OCI-LY3 (cell line): Measurements from ENCODE around the gene TFPI.
"Not testable (repeated sequence)": the region's sequence is repeated elsewhere in the genome, so short reads cannot be mapped to it uniquely, and the experiment has no call there.

Source experiments
- H2AFZ ChIP-seq: fragments of 200-600, 300-600 bp; shearing (Covaris generic); 2 replicates; pipeline ENCODE4 v1.6.0; 2014; ENCODE audit warnings: antibody characterized with exemption, low read depth, low read length
- H3K27ac ChIP-seq: fragments of 200-600, 300-600 bp; sonication (generic); 2 replicates; pipeline ENCODE4 v1.5.1; 2014; ENCODE audit warnings: mild to moderate bottlenecking, low read length, moderate library complexity, mixed read lengths
- H3K27me3 ChIP-seq: fragments of 200-600, 300-600 bp; sonication (generic); 2 replicates; pipeline ENCODE4 v1.6.1; 2014; ENCODE audit warnings: low read depth, low read length, mixed read lengths
- H3K36me3 ChIP-seq: fragments of 200-600, 300-600 bp; sonication (generic); replicated peaks from 2 replicates; pipeline ENCODE3; 2014; ENCODE audit warnings: low read depth, low read length, mixed read lengths
- H3K4me1 ChIP-seq: fragments of 300-600, 200-600 bp; sonication (generic); 2 replicates; pipeline ENCODE4 v1.6.1; 2014; ENCODE audit warnings: low read length, mixed read lengths
- H3K4me2 ChIP-seq: fragments of 200-600, 300-600 bp; sonication (generic); 2 replicates; pipeline ENCODE4 v1.6.1; 2014; ENCODE audit warnings: low read length, mixed read lengths
- H3K4me3 ChIP-seq: fragments of 300-600, 200-600 bp; sonication (generic); 2 replicates; pipeline ENCODE4 v1.5.1; 2014; ENCODE audit warnings: antibody characterized with exemption, mild to moderate bottlenecking, low read length, moderate library complexity
- H3K79me2 ChIP-seq: fragments of 300-600, 200-600 bp; shearing (Covaris generic); 2 replicates; pipeline ENCODE4 v1.6.1; 2014; ENCODE audit warnings: mild to moderate bottlenecking, low read length, mixed read lengths
- H3K9ac ChIP-seq: fragments of 300-600, 200-600 bp; shearing (Covaris generic); 2 replicates; pipeline ENCODE4 v1.6.0; 2014; ENCODE audit warnings: mild to moderate bottlenecking, low read length, moderate library complexity
- H3K9me3 ChIP-seq: fragments of 200-600, 300-600 bp; shearing (Covaris generic); 2 replicates; pipeline ENCODE4 v1.6.1; 2014; ENCODE audit warnings: low read length, mixed read lengths; ENCODE audit not compliant: insufficient read depth
- H4K20me1 ChIP-seq: fragments of 200-600, 300-600 bp; sonication (generic); 2 replicates; pipeline ENCODE4 v1.6.1; 2016; ENCODE audit warnings: low read length, mixed read lengths; ENCODE audit not compliant: insufficient read depth
- EZH2phosphoT487 ChIP-seq: fragments of 200-600 bp; shearing (Covaris generic); IDR thresholded peaks from 2 replicates; pipeline ENCODE4 v1.6.1; 2018; ENCODE audit warnings: antibody characterized with exemption, mixed run types, low read depth
- TF ChIP-seq, protein P1 (sequence below): fragments of 200-600, 300-600 bp; sonication (generic); IDR thresholded peaks from 2 replicates; pipeline ENCODE4 v1.5.1; 2014; ENCODE audit warnings: antibody characterized with exemption, low read length, low read depth

Gene TFPI

GRCh38 chr2:187544371-187545080, 9.7 kb downstream of the TFPI start:
- no peak overlapping the region for H3K4me3 ChIP-seq

GRCh38 chr2:187543488-187543887, 10.7 kb downstream of the TFPI start:
- no peak overlapping the region for H2AFZ ChIP-seq
- H3K79me2 ChIP-seq, result no peaks in the 10 kb centered on the region
- H3K4me3 ChIP-seq, result no peak overlapping the region
- no peaks in the 10 kb centered on the region for H3K4me1 ChIP-seq
- no peak overlapping the region for H3K4me2 ChIP-seq
- no peaks in the 10 kb centered on the region for H3K9me3 ChIP-seq
- H3K27ac ChIP-seq, result no peak overlapping the region
- no peaks in the 10 kb centered on the region for H3K27me3 ChIP-seq
- H4K20me1 ChIP-seq, result no peaks in the 10 kb centered on the region
- no peaks in the 10 kb centered on the region for H3K36me3 ChIP-seq
- no peak overlapping the region for H3K9ac ChIP-seq
- TF ChIP-seq EZH2phosphoT487, result no peak
- TF ChIP-seq, protein P1, sequence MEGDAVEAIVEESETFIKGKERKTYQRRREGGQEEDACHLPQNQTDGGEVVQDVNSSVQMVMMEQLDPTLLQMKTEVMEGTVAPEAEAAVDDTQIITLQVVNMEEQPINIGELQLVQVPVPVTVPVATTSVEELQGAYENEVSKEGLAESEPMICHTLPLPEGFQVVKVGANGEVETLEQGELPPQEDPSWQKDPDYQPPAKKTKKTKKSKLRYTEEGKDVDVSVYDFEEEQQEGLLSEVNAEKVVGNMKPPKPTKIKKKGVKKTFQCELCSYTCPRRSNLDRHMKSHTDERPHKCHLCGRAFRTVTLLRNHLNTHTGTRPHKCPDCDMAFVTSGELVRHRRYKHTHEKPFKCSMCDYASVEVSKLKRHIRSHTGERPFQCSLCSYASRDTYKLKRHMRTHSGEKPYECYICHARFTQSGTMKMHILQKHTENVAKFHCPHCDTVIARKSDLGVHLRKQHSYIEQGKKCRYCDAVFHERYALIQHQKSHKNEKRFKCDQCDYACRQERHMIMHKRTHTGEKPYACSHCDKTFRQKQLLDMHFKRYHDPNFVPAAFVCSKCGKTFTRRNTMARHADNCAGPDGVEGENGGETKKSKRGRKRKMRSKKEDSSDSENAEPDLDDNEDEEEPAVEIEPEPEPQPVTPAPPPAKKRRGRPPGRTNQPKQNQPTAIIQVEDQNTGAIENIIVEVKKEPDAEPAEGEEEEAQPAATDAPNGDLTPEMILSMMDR, result no peak

More at GRCh38 chr2:187544371-187545080, 9.7 kb downstream of the TFPI start:
- Histone ChIP-seq H3K27me3 (no peaks in the 10 kb centered on the region), H3K4me2 (no peak overlapping the region), H3K9ac (no peak overlapping the region), H3K27ac (no peak overlapping the region), H3K4me1 (no peaks in the 10 kb centered on the region), H3K79me2 (no peaks in the 10 kb centered on the region), H3K36me3 (no peaks in the 10 kb centered on the region), H2AFZ (no peak overlapping the region), H4K20me1 (no peaks in the 10 kb centered on the region), H3K9me3 (no peaks in the 10 kb centered on the region)
- TF ChIP-seq, protein P1, result no peak
- no peak for TF ChIP-seq EZH2phosphoT487

DNA sequence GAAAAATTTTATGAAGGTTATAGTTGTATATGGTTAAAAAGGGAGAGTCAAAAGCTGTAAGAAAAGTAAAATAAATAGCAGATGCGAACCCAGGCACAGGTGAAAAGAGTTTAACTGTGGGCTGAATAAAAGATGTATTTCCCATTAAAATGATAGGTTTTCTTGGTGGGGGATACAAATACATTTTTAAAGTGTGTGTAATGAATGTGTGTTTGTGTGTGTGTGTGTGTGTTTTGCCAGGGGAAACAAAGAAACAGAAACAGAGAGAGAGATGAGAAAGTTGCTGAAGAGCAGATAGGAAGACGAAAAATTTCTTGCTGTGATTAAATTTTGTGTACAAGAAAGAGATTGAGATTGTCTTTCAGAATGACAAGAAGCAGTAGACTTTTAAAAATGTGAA, 12.1 kb downstream of the TFPI start:
- TF ChIP-seq, protein P1, result no peak
- TF ChIP-seq EZH2phosphoT487, result no peak
- H2AFZ ChIP-seq, result no peak overlapping the region
- H3K9me3 ChIP-seq, result no peaks in the 10 kb centered on the region
- no peaks in the 10 kb centered on the region for H3K27me3 ChIP-seq
- H3K79me2 ChIP-seq, result no peaks in the 10 kb centered on the region
- H4K20me1 ChIP-seq, result no peaks in the 10 kb centered on the region
- H3K4me1 ChIP-seq, result no peaks in the 10 kb centered on the region
- no peak overlapping the region for H3K4me3 ChIP-seq
- no peak overlapping the region for H3K4me2 ChIP-seq
- no peak overlapping the region for H3K27ac ChIP-seq
- no peak overlapping the region for H3K9ac ChIP-seq
- H3K36me3 ChIP-seq, result no peaks in the 10 kb centered on the region

GRCh38 chr2:187541086-187542085, 12.8 kb downstream of the TFPI start:
- Histone ChIP-seq H3K4me3 (no peak overlapping the region), H3K4me1 (no peaks in the 10 kb centered on the region), H3K9ac (no peak overlapping the region), H4K20me1 (no peaks in the 10 kb centered on the region), H3K9me3 (no peaks in the 10 kb centered on the region), H3K27me3 (no peaks in the 10 kb centered on the region), H3K36me3 (no peaks in the 10 kb centered on the region), H3K4me2 (no peak overlapping the region), H3K27ac (no peak overlapping the region), H2AFZ (no peak overlapping the region), H3K79me2 (no peaks in the 10 kb centered on the region)
- TF ChIP-seq, protein P1, result no peak
- no peak for TF ChIP-seq EZH2phosphoT487

GRCh38 chr2:187538222-187538621, 16.0 kb downstream of the TFPI start:
- not testable (repeated sequence) for H3K4me3 ChIP-seq, H3K4me1 ChIP-seq, H3K9ac ChIP-seq, H3K27me3 ChIP-seq, H3K9me3 ChIP-seq, H3K79me2 ChIP-seq, H3K36me3 ChIP-seq, H3K4me2 ChIP-seq, H4K20me1 ChIP-seq, H2AFZ ChIP-seq, H3K27ac ChIP-seq

DNA sequence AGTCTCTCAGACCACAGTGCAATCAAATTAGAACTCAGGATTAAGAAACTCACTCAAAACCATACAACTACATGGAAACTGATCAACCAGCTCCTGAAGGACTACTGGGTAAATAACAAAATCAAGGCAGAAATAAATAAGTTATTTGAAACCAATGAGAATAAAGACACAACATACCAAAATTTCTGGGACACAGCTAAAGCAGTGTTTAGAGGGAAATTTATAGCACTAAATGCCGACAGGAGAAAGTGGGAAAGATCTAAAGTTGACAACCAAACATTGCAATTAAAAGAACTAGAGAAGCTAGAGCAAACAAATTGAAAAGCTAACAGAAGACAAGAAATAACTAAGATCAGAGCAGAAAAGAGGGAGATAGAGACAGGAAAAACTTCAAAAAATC, 18.9 kb downstream of the TFPI start:
- not testable (repeated sequence) for H3K27ac ChIP-seq, H3K36me3 ChIP-seq, H3K27me3 ChIP-seq, H3K9me3 ChIP-seq, H3K4me1 ChIP-seq, H2AFZ ChIP-seq, H3K4me3 ChIP-seq, H3K4me2 ChIP-seq, H3K79me2 ChIP-seq, H3K9ac ChIP-seq, H4K20me1 ChIP-seq
